ENCODE data around the gene TGM2.

DNA sequence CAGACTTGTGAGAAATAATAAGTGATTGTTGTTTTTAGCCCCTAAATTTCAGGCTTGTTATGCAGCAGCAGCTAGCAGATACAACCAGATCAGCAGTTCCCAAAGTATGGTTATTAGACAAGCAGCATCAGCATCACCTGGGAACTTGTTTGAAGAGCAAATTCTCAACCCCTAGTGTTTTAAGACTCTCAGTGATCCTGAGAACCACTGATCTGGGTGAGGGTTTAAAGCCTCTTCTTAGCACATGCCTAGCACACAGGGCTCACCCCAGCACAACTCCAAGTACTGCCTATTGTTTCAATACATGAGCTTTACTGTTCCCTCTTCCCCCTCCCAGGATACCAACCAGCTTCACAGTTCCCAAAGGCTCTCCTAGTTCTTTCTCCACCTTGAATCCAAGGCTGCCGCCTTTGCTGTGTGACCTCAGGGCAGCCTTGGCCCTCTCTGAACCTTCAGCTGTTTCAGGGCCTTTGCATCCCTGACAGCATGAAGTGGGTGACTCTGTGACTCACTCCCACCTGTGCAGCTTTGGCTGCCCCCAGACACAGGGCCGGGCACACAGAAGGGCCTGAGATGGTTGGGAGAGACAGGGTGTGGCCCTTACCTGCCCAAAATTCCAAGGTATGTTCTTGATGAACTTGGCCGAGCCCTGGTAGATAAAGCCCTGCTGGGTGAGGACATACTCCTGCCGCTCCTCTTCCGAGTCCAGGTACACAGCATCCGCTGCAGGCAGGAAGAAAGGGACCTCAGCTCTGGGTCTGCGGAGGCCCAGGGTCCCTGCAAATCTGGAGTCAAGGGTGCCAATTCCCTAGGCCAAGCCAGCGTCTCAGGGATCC lies 14.5 kb downstream of the TGM2 start:
- TF ChIP-seq, protein P1, sequence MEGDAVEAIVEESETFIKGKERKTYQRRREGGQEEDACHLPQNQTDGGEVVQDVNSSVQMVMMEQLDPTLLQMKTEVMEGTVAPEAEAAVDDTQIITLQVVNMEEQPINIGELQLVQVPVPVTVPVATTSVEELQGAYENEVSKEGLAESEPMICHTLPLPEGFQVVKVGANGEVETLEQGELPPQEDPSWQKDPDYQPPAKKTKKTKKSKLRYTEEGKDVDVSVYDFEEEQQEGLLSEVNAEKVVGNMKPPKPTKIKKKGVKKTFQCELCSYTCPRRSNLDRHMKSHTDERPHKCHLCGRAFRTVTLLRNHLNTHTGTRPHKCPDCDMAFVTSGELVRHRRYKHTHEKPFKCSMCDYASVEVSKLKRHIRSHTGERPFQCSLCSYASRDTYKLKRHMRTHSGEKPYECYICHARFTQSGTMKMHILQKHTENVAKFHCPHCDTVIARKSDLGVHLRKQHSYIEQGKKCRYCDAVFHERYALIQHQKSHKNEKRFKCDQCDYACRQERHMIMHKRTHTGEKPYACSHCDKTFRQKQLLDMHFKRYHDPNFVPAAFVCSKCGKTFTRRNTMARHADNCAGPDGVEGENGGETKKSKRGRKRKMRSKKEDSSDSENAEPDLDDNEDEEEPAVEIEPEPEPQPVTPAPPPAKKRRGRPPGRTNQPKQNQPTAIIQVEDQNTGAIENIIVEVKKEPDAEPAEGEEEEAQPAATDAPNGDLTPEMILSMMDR (IDR thresholded peaks at IDR 0.05) = no peak
- no peak for TF ChIP-seq TCF7L2 (IDR thresholded peaks at IDR 0.05; ENCODE audit: low read depth, low read length)
- no peak for TF ChIP-seq POLR2AphosphoS5 (IDR thresholded peaks at IDR 0.05; ENCODE audit: low read depth, low read length)
